HepG2 (cell line): Measurements from ENCODE around the gene CPLANE2. TPM values are rescaled to one million over a fixed set of nuclear protein-coding genes. Genes with fewer than 3 reads are reported as not detected.

Experiments
- ATAC-seq: fragments of 200-7000 bp; cut with Tn5 transposase; 3 replicates; pipeline ENCODE4 v1.9.1; 2020; ENCODE audit warnings: mild to moderate bottlenecking, moderate library complexity
- BruUV-seq: library from RNA; stranded (reverse); fragments of 400-500 nt; replicated peaks from 2 replicates; lab custom pipeline; 2021; lab: Mats Ljungman, UMichigan
- CTCF ChIA-PET: fragments of 300-600 bp; formaldehyde crosslinking; extraction: SDS; loops from one replicate; lab custom pipeline; 2021; ENCODE audit warnings: low total read pairs, inconsistent platforms, low intra/inter-chr PET ratio; lab: Yijun Ruan, JAX
- POLR2A ChIA-PET: fragments of 350-600 bp; sonication (Branson Sonifier 250); formaldehyde crosslinking; loops from one replicate; lab custom pipeline; 2020; ENCODE audit warnings: antibody characterized with exemption, inconsistent platforms; lab: Yijun Ruan, JAX
- DNase-seq: peaks from one replicate; pipeline ENCODE4 v3.0.0-alpha.2; 2015; ENCODE audit warnings: low spot score
- FAIRE-seq: peaks from 3 replicates; lab custom pipeline; 2011; peaks lifted over from hg19 to GRCh38; lab: Jason Lieb, UNC
- H2AFZ ChIP-seq: one replicate; pipeline ENCODE4 v1.6.1; 2011; ENCODE audit warnings: low read length, inconsistent platforms
- H3K27ac ChIP-seq: fragments of 300-600 bp; 3 replicates; pipeline ENCODE4 v1.8.0; 2011; ENCODE audit warnings: mixed run types, mild to moderate bottlenecking, mixed read lengths, low read length, inconsistent platforms; ENCODE audit not compliant: insufficient read depth; ENCODE audit errors: extremely low read length
- H3K27me3 ChIP-seq, 2 experiments: fragments of 200-600 bp in 1 of 2; 2 replicates in 1 of 2; 3 replicates in 1 of 2; pipeline versions ENCODE4 v1.6.0 to v1.8.0; 2011; ENCODE audit warnings: low read length in 2 of 2, mild to moderate bottlenecking in 2 of 2, moderate library complexity in 2 of 2, inconsistent platforms in 1 of 2; ENCODE audit not compliant: insufficient read depth in 2 of 2, control insufficient read depth in 1 of 2
- H3K36me3 ChIP-seq, 2 experiments: fragments of 200-600 bp in 1 of 2; replicated peaks in 1 of 2; 2 replicates in 1 of 2; 3 replicates in 1 of 2; pipeline versions ENCODE4 v1.5.1 to v1.8.0; 2011; ENCODE audit warnings: low read length in 2 of 2, inconsistent platforms in 1 of 2; ENCODE audit not compliant: insufficient read depth in 2 of 2, control insufficient read depth in 1 of 2
- H3K4me1 ChIP-seq: 2 replicates; pipeline ENCODE4 v1.5.1; 2012; ENCODE audit warnings: low read length, inconsistent platforms; ENCODE audit not compliant: insufficient read depth
- H3K4me2 ChIP-seq: 2 replicates; pipeline ENCODE4 v1.6.0; 2011; ENCODE audit warnings: low read depth, low read length, inconsistent platforms
- H3K4me3 ChIP-seq, 3 experiments: fragments of 200-600 bp in 1 of 3; sonication (generic), shearing (Covaris generic) in 1 of 3; replicated peaks in 1 of 3; 2 replicates each; pipeline ENCODE4 v1.5.1; 2011 to 2016; ENCODE audit warnings: low read length in 3 of 3, inconsistent platforms in 2 of 3, low read depth in 2 of 3, mild to moderate bottlenecking in 2 of 3, control low read depth in 1 of 3, mixed read lengths in 1 of 3; ENCODE audit not compliant: insufficient read depth in 1 of 3
- H3K79me2 ChIP-seq: one replicate; pipeline ENCODE4 v1.6.1; 2011; ENCODE audit warnings: low read length, inconsistent platforms; ENCODE audit not compliant: insufficient read depth
- H3K9ac ChIP-seq: 2 replicates; pipeline ENCODE4 v1.6.0; 2011; ENCODE audit warnings: mild to moderate bottlenecking, low read depth, low read length, inconsistent platforms; ENCODE audit not compliant: insufficient read depth
- H3K9me3 ChIP-seq: 2 replicates; pipeline ENCODE4 v1.5.1; 2012; ENCODE audit warnings: mild to moderate bottlenecking, low read length
- H4K20me1 ChIP-seq: 2 replicates; pipeline ENCODE4 v1.6.0; 2011; ENCODE audit warnings: inconsistent platforms, mild to moderate bottlenecking, low read length, moderate library complexity; ENCODE audit not compliant: insufficient read depth
- HNF4G ChIP-seq, 2 experiments: sonication (generic) in 1 of 2; formaldehyde crosslinking in 1 of 2; IDR thresholded peaks; 2 replicates each; pipeline versions ENCODE4 v1.4.0 to v1.6.1; 2011 to 2020; ENCODE audit warnings: borderline replicate concordance in 2 of 2, low read depth in 2 of 2, mild to moderate bottlenecking in 2 of 2, low read length in 1 of 2, missing genetic modification reagents in 1 of 2, moderate library complexity in 1 of 2
- PATZ1 ChIP-seq: sonication (generic); formaldehyde crosslinking; IDR thresholded peaks from 2 replicates; pipeline ENCODE4 v1.4.0; 2020; ENCODE audit warnings: missing genetic modification reagents
- PAXIP1 ChIP-seq: sonication (generic); formaldehyde crosslinking; conservative IDR thresholded peaks from 2 replicates; pipeline ENCODE4 v1.4.0; 2020; ENCODE audit warnings: mild to moderate bottlenecking, missing genetic modification reagents, moderate library complexity
- PHB2 ChIP-seq: fragments of 450-650 bp; IDR thresholded peaks from 2 replicates; pipeline ENCODE4 v1.6.1; 2018; ENCODE audit not compliant: partially characterized antibody
- ZNF501 ChIP-seq: sonication (generic); formaldehyde crosslinking; IDR thresholded peaks from 2 replicates; pipeline ENCODE4 v1.5.1; 2020; ENCODE audit warnings: mild to moderate bottlenecking, moderate library complexity, missing genetic modification reagents
- ZNF644 ChIP-seq: IDR thresholded peaks from 2 replicates; pipeline ENCODE4 v1.6.1; 2016; ENCODE audit warnings: low read depth
- WGBS: methylation state at CpG from one replicate; pipeline ENCODE4 v1.1.6; 2017; ENCODE audit warnings: low lambda C conversion rate; 5-methylcytosine and 5-hydroxymethylcytosine counted together
- in situ Hi-C: cut with HindIII; loops from 2 replicates; pipeline ENCODE4 v1.10.0; 2017; ENCODE audit warnings: low pct_unique_long_range_greater_than_20kb; ENCODE audit not compliant: extremely low pct_ligation_motif_present
- intact Hi-C: fragments of 100-400 bp; cut with micrococcal nuclease; formaldehyde crosslinking; loops from one replicate; pipeline ENCODE4 v1.10.0; 2022; ENCODE audit not compliant: unreplicated experiment
- polyA plus RNA-seq, 8 experiments: library from polyadenylated mRNA; depleted of rRNA in 3 of 8; stranded (reverse) in 7 of 8; unstranded in 1 of 8; fragments of >200 nt; fragmentation: Illumina TruSeq in 4 of 8; extraction: Trizol in 4 of 8; gene quantifications; 2 replicates each; pipeline versions ENCODE4 v1.2.1 to v1.2.3, GENCODE V29; 2011 to 2016; ENCODE audit warnings: low read depth in 4 of 8, missing spikeins in 1 of 8, mixed read lengths in 1 of 8; ENCODE audit not compliant: insufficient read depth in 1 of 8
- total RNA-seq, 5 experiments: library from RNA; depleted of rRNA; stranded (reverse); fragments of >200 nt; fragmentation: Illumina TruSeq; extraction: Trizol; gene quantifications; 2 replicates each; pipeline ENCODE4 v1.2.3, GENCODE V29; 2016; ENCODE audit warnings: low read depth in 1 of 5

Gene CPLANE2
- total and polyA plus RNA-seq, 2 of the 13 experiments (the other 11 are each of a cell fraction or from before 2014, with no cell fraction given) = 0.29 to 1.6 TPM

GRCh38 chr1:16189003-16189402, 48.0 kb downstream of the CPLANE2 start:
- FAIRE-seq (peak; percentile 36), ATAC-seq (peak; percentile 49; the same call in 2 of the 3 replicates), DNase-seq (no peak)
- no peak overlapping the region for H2AFZ ChIP-seq
- under 1% methylated on average over 6 of the region's 6 CpGs for WGBS
- no peak overlapping the region for H3K4me3 ChIP-seq
- no peaks in the 10 kb centered on the region for H3K36me3 ChIP-seq
- H3K9ac ChIP-seq = no peak overlapping the region
- no peaks in the 10 kb centered on the region for H3K79me2 ChIP-seq
- no peaks in the 10 kb centered on the region for H3K9me3 ChIP-seq
- H3K27me3 ChIP-seq = peaks cover 2 to 5% of the 10 kb centered on the region in 2 experiments; a peak in 2 of 5 replicates
- H3K4me1 ChIP-seq = peaks cover 53% of the 10 kb centered on the region
- no TSS peak for BruUV-seq
- intact Hi-C loops = no loop called here
- in situ Hi-C loops = no loop called here
- no peak for TF ChIP-seq ZNF501 (CRISPR knock-in tag)
- TF ChIP-seq PAXIP1 = 0 out of 2 replicates have a peak, but pooled peaks have one; percentile 11
- TF ChIP-seq ZNF644 = 0 out of 2 replicates have a peak, but pooled peaks have one; percentile 12
- peak; percentile 8; the same call in 1 of the 2 replicates for TF ChIP-seq PATZ1 (CRISPR knock-in tag)
- TF ChIP-seq PHB2 = no peak
- TF ChIP-seq HNF4G (IDR thresholded peaks at IDR 0.05; ENCODE audit: borderline replicate concordance, low read depth, low read length) = peak; percentile 11; the same call in 1 of the 2 replicates
- TF ChIP-seq HNF4G (CRISPR knock-in tag; IDR thresholded peaks at IDR 0.05; ENCODE audit: borderline replicate concordance, low read depth) = no peak
- H3K4me2 ChIP-seq = peak overlapping the region; percentile 8; the same call in 1 of the 2 replicates
- no peak overlapping the region for H3K27ac ChIP-seq
- POLR2A ChIA-PET = interaction anchor here (0.9 to 1.0 kb wide), 3 partner anchors 11 to 45 kb away, joined by 3 to 6 read pairs (median 3); no protein-coding TSS in a partner anchor
- CTCF ChIA-PET = interaction anchor here (1.8 to 6.0 kb wide), 2 partner anchors 45 to 108 kb away, joined by 7 to 98 read pairs; no protein-coding TSS in a partner anchor
- H4K20me1 ChIP-seq = no peaks in the 10 kb centered on the region
